Measurements from ENCODE around the gene TNPO3. TPM values are rescaled to one million over a fixed set of nuclear protein-coding genes. Genes with fewer than 3 reads are reported as not detected.
A peak's percentile ranks its signal among the peaks of the same experiment; 100 is the strongest.

The TNPO3 gene
- total and polyA plus RNA-seq, 12 donors = 10.6 to 61.1 (median 41.8) TPM

DNA sequence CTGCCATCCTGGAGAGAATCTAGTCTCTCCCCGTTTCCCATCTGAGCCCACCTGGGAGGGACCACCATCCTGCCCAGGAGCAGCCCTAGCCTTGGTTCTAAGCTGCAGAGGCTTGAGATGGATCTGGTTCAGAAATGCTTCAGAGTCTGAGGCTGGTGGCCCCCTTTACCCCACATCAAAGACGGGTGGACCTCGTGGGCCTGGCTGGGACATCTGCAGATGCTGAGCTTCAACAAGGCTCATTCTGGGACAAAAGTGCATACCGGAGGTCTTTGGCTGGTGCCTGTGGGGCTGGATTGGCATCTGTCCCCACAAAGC lies 122.1 kb downstream of the TNPO3 start:
- intact Hi-C loops (cut with DNase I) = no loop called here
- peaks cover 4% of the 10 kb centered on the region for H3K27me3 ChIP-seq
- no peak for DNase-seq

DNA sequence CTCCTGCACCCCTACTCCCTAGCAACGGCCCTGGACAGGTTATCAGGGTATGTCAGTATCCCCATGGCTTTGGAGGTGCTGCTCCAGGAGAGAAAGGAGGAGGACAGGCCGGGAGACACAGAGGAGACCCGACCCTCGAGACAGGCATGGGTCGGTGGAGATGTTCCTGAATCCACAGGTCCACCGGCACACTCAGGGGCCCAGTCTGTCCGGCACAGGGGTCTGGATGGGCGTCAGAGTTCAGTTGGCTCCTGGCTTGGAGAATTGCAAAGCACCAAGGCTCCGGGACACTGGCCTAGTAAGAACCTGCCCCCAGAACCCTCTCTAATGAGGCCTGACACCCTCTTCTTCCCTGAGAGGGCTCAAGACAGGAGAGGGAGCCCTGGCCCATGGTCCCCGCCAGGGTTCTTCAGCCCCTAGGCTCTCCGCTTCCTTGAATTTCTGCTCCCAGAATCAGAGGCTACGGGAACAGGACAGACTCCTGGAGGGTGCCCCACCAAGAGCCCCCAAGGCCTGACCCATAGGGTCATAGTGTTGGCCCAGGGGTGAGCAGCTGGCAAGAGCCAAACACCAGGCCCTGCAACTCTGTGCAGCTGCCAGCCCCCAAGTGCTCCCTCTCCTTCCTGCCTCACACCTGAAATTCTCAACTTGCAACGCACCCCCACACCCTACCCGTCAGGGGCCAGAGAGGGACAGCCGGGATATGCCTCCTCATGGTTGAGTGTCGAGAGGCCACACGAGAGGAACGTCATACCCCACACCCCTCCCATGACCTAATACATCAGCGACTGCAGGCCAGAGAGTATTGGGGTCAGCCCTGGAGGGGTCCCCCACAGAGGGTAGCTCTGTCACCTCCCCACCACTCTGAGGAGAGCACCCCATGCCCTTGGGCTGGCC lies 122.7 kb downstream of the TNPO3 start:
- intact Hi-C loops (cut with DNase I) = no loop called here
- DNase-seq = no peak
- 76 to 93% (median 86%) methylated on average over 10 to 19 of the region's 19 CpGs for WGBS, 4 donors

More for the DNA sequence above, 122.1 kb downstream of the TNPO3 start:
- H3K4me3 ChIP-seq = no peak overlapping the region
- TF ChIP-seq POLR2A (IDR thresholded peaks at IDR 0.05) = no peak
- TF ChIP-seq, protein P1, sequence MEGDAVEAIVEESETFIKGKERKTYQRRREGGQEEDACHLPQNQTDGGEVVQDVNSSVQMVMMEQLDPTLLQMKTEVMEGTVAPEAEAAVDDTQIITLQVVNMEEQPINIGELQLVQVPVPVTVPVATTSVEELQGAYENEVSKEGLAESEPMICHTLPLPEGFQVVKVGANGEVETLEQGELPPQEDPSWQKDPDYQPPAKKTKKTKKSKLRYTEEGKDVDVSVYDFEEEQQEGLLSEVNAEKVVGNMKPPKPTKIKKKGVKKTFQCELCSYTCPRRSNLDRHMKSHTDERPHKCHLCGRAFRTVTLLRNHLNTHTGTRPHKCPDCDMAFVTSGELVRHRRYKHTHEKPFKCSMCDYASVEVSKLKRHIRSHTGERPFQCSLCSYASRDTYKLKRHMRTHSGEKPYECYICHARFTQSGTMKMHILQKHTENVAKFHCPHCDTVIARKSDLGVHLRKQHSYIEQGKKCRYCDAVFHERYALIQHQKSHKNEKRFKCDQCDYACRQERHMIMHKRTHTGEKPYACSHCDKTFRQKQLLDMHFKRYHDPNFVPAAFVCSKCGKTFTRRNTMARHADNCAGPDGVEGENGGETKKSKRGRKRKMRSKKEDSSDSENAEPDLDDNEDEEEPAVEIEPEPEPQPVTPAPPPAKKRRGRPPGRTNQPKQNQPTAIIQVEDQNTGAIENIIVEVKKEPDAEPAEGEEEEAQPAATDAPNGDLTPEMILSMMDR (IDR thresholded peaks at IDR 0.05) = no peak
- H3K27ac ChIP-seq = peak overlapping the region in 1 of 5 donors; percentile 13
- peaks cover 0 to 3% of the 10 kb centered on the region in 2 donors for H3K4me1 ChIP-seq (replicated peaks in 1 of 2)
- H3K9me3 ChIP-seq (replicated peaks in 1 of 3) = no peaks in the 10 kb centered on the region
- H3K36me3 ChIP-seq (replicated peaks in 1 of 2) = no peaks in the 10 kb centered on the region
- WGBS, 4 donors = 51 to 75% (median 68%) methylated on average over 3 to 4 of the region's 4 CpGs

DNA sequence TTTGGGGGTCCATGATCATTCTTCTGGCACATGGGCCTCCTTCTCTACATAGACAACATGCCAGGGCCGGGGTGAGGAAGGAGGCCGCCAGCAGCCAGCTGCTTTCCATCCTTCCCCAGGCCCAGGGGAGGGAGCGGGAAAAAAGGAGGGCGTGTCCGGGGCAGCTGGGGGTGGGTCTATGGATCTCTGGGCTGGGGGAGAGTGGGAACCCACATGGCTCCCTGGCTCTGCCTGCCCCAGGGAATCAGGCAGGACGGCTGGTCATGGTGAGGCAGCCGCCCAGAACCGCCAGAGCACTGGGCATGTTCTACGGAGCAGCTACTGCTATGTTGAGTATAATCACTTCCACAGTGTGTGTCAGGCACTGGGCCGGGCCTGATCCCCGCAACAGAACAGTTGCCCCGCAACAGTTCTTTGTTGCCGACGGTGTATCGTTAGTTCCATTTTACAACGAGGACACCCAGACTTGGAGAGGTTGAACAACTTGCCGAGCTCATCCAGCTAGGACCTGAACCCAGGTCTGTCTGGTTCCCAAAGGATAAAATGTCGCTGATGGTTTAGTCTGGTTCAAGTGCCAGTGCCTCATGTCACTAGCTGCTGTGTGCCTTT lies 123.6 kb downstream of the TNPO3 start:
- Histone ChIP-seq H3K4me3 (no peak overlapping the region), H3K36me3 (replicated peaks in 1 of 2) (no peaks in the 10 kb centered on the region), H3K27ac (no peak overlapping the region), H3K9me3 (replicated peaks in 1 of 3) (no peaks in the 10 kb centered on the region), H3K4me1 (replicated peaks in 1 of 2) (no peaks in the 10 kb centered on the region), H3K27me3 (peaks cover 4% of the 10 kb centered on the region)
- 92 to 93% (median 93%) methylated on average over 18 of the region's 18 CpGs for WGBS, 4 donors
- no peak for TF ChIP-seq POLR2A (IDR thresholded peaks at IDR 0.05)
- TF ChIP-seq, protein P1 (IDR thresholded peaks at IDR 0.05) = no peak
- DNase-seq = no peak
- intact Hi-C loops (cut with DNase I) = no loop called here

More for the DNA sequence above, 122.7 kb downstream of the TNPO3 start:
- Histone ChIP-seq H3K9me3 (replicated peaks in 1 of 3) (no peaks in the 10 kb centered on the region), H3K27me3 (peaks cover 4% of the 10 kb centered on the region), H3K27ac (no peak overlapping the region), H3K4me3 (no peak overlapping the region), H3K4me1 (replicated peaks in 1 of 2) (no peaks in the 10 kb centered on the region), H3K36me3 (replicated peaks in 1 of 2) (no peaks in the 10 kb centered on the region)
- TF ChIP-seq, protein P1 (IDR thresholded peaks at IDR 0.05) = no peak
- no peak for TF ChIP-seq POLR2A (IDR thresholded peaks at IDR 0.05)

DNA sequence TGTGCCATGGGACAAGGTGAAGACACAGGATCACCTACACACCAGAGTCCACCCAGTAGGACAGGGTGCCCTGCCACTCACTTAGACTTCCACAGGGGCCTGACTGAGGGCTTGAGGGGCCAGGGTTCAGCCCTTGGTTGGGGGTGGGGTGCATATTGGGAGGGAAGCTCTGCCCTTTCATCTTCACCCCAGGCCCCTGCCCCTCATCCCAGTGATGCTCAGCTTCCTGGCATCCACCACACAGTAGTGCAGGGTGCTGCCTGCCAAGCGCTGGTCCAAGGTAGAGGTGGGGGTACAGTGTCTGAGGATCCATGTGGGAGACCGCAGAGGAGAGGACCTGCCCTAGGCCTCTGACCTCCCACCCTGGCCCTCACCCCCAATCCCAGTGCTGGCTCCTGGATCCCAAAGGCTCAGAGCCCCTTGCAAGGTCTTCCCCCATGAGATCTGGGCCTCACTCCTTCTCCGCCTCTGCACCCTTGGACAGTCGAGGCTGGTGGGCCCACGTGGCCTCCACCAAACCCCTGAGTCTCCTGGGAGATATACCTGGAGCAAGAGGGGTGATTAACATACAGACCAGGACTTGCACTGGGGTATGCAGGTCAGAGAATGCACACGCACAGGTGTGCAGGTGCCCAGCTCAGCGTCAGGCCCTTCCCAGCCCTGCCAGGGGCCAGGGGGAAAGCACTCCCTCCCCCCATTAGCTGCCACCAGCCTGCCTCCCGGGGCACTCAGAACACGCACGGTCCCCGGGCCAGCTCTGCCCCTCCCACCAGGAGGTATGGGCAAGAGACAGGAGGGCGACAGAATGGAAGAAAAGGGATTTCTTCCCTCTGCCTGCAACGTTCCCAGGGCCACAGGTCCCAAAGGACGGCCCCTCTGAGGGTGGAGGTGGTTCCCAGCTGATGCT lies 125.8 kb downstream of the TNPO3 start:
- WGBS, 4 donors = 67 to 78% (median 75%) methylated on average over 7 to 14 of the region's 14 CpGs
- Histone ChIP-seq H3K9me3 (replicated peaks in 1 of 3) (no peaks in the 10 kb centered on the region), H3K36me3 (replicated peaks in 1 of 2) (no peaks in the 10 kb centered on the region), H3K27ac (no peak overlapping the region), H3K4me1 (replicated peaks in 1 of 2) (no peaks in the 10 kb centered on the region), H3K4me3 (no peak overlapping the region), H3K27me3 (peaks cover 4% of the 10 kb centered on the region)
- intact Hi-C loops (cut with DNase I) = no loop called here
- TF ChIP-seq, protein P1 (IDR thresholded peaks at IDR 0.05) = no peak
- no peak for TF ChIP-seq POLR2A (IDR thresholded peaks at IDR 0.05)
- DNase-seq = no peak

Measured in adrenal gland (tissue), 12 donors.